H1 (cell line): ENCODE data around the gene SLC39A11. TPM values are rescaled to one million over a fixed set of nuclear protein-coding genes. Genes with fewer than 3 reads are reported as not detected.

ENCODE experiments used
- CEBPB ChIP-seq: IDR thresholded peaks from 2 replicates; pipeline ENCODE4 v1.6.1; 2012; ENCODE audit warnings: low read depth, low read length
- CHD7 ChIP-seq: fragments of 300-600 bp; sonication (generic); IDR thresholded peaks from 2 replicates; pipeline ENCODE4 v1.7.1; 2012; ENCODE audit warnings: low read length, moderate library complexity, mild to moderate bottlenecking, inconsistent platforms; ENCODE audit not compliant: insufficient replicate concordance
- EP300 ChIP-seq, 2 experiments: IDR thresholded peaks; 1 replicate in 1 of 2; 2 replicates in 1 of 2; pipeline ENCODE4 v1.6.1; 2011 to 2012; ENCODE audit warnings: low read depth in 2 of 2, low read length in 2 of 2, mild to moderate bottlenecking in 2 of 2, borderline replicate concordance in 1 of 2, inconsistent platforms in 1 of 2, moderate library complexity in 1 of 2
- FOSL1 ChIP-seq: IDR thresholded peaks from 2 replicates; pipeline ENCODE4 v1.6.1; 2011; ENCODE audit warnings: mild to moderate bottlenecking, low read depth, low read length, moderate library complexity; ENCODE audit not compliant: insufficient read depth
- MAX ChIP-seq: IDR thresholded peaks from 2 replicates; pipeline ENCODE4 v1.6.1; 2012; ENCODE audit warnings: inconsistent platforms
- NRF1 ChIP-seq: IDR thresholded peaks from 2 replicates; pipeline ENCODE4 v1.6.1; 2011; ENCODE audit warnings: mild to moderate bottlenecking, low read depth, low read length, improper control_type of control experiment
- RFX5 ChIP-seq: IDR thresholded peaks from 2 replicates; pipeline ENCODE4 v1.6.1; 2011; ENCODE audit warnings: low read depth, low read length, improper control_type of control experiment, borderline replicate concordance
- RXRA ChIP-seq: IDR thresholded peaks from 2 replicates; pipeline ENCODE4 v1.6.1; 2011; ENCODE audit warnings: low read depth, mild to moderate bottlenecking, low read length, moderate library complexity; ENCODE audit not compliant: insufficient read depth
- SAP30 ChIP-seq: fragments of 300-600 bp; sonication (generic); IDR thresholded peaks from 2 replicates; pipeline ENCODE4 v1.7.1; 2012; ENCODE audit warnings: low read length, moderate library complexity, mild to moderate bottlenecking, inconsistent platforms; ENCODE audit not compliant: insufficient read depth, insufficient replicate concordance
- SP2 ChIP-seq: IDR thresholded peaks from 2 replicates; pipeline ENCODE4 v1.6.1; 2012; ENCODE audit warnings: mild to moderate bottlenecking, low read length, inconsistent platforms
- TAF7 ChIP-seq: optimal IDR thresholded peaks from 2 replicates; pipeline ENCODE3; 2011; ENCODE audit warnings: low read depth, mild to moderate bottlenecking, inconsistent platforms, low read length, moderate library complexity, borderline replicate concordance
- YY1 ChIP-seq: IDR thresholded peaks from 2 replicates; pipeline ENCODE4 v1.6.1; 2011; ENCODE audit warnings: low read depth, mild to moderate bottlenecking, low read length
- polyA plus RNA-seq, 7 experiments: library from polyadenylated mRNA; depleted of rRNA in 3 of 7; stranded (reverse) in 5 of 7; unstranded in 2 of 7; fragments of >200 nt in 5 of 7; fragments of 200-250 nt in 2 of 7; gene quantifications; 1 replicate in 5 of 7; 2 replicates in 1 of 7; 4 replicates in 1 of 7; pipeline versions ENCODE4 v1.2.1 to v1.2.3, GENCODE V29; 2011 to 2013; ENCODE audit warnings: missing spikeins in 2 of 7, mixed read lengths in 2 of 7
- total RNA-seq: library from RNA; stranded (reverse); fragmentation: NEBNext Ultra II Directional; extraction: Animal tissue kit (Norgen Biotek cat#: 25700); gene quantifications from 2 replicates; pipeline ENCODE4 v1.2.1, GENCODE V29; 2021

SLC39A11 gene
- total and polyA plus RNA-seq, 2 of the 8 experiments (the other 6 are each of a cell fraction or from before 2014, with no cell fraction given), result 12.2 to 19.6 TPM

GRCh38 chr17:72891627-72892026, 200.9 kb downstream of the SLC39A11 start (continued):
- TF ChIP-seq CHD7 (no peak), EP300 (IDR thresholded peaks at IDR 0.05; ENCODE audit: borderline replicate concordance in 1 of 2, low read depth in 2 of 2, low read length in 2 of 2) (no peak), SAP30 (no peak), SP2 (no peak), RFX5 (no peak), NRF1 (no peak), MAX (no peak), FOSL1 (no peak), TAF7 (no peak), RXRA (no peak), YY1 (no peak), CEBPB (no peak)
